Erythroblast (primary cell): ENCODE data around the gene SNRNP200.

Experiments used
- GATA1 ChIP-seq: IDR thresholded peaks from 2 replicates; pipeline ENCODE4 v1.6.1; 2011; ENCODE audit warnings: low read depth, mild to moderate bottlenecking, control low read depth, low read length, moderate library complexity
- POLR2A ChIP-seq: IDR thresholded peaks from 2 replicates; pipeline ENCODE4 v1.6.1; 2011; ENCODE audit warnings: mild to moderate bottlenecking, low read length

GRCh38 chr2:96236882-96237281, 68.5 kb downstream of the SNRNP200 start:
- TF ChIP-seq POLR2A (no peak), GATA1 (no peak)
